Midbrain (tissue), 1 donor: Measurements from ENCODE around the gene METTL22.

ENCODE experiments used
- DNase-seq: peaks from one replicate; lab custom pipeline; 2025; lab: John Stamatoyannopoulos, UW

The METTL22 gene

DNA sequence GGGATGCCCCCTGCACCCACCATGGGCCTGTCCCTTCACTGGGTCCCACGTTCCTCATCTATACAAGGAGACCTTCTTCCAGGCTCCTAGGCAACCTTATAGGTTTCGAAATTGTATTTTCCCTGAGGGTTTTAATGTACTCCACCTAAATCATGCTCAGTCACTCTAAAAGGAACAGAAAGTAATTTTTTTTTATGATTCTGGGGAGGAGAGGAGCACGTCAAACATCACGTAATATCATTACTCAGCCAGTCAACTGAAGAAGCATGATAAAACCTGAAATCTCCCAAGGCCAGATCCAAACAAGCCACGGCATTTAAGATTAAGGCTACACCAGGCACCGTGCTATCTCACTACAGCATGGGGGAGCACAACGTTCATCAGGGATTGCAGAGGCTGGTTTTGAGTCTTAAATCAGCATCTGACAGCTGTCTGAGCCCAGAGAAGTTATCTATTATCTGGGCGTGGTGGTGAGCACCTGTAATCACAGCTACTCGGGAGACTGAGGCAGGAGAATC lies 27.3 kb upstream of the METTL22 start:
- no peak for DNase-seq

DNA sequence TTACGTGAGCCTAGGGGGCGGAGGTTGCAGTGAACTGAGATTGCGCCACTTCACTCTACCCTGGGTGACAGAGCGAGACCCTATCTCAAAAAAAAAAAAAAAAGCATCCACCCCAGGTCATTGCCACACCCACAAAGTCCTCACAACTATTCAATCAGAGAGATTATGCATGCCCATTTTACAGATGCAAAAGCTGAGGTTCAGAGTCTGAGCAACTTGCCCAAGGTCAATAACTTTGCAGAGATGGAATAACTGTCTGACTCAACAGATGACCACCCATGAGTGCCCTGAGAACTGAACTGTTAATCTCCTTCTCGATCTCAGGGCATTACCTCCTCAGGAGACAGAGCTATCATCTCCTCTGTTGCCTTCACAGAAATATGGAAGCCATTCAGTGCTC lies 25.7 kb upstream of the METTL22 start:
- no peak for DNase-seq

DNA sequence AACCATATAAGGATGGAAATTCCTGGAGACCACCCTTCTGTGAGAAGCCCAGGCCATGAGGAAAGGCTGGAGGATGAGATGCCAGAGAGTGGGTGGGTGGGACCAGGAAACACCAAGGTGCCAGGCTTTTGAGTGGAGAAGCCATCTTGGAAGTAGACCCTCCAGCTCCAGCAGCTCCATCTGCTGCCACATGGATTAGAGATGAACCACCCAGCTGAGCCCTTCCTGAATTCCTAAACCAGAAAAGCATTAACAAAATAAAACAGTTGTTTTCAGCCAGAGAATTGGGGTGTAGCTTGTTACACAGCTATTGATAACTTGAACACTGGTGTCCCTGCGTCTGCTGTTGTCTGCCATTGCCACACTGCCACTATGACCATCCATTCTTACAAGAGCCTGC lies 24.9 kb upstream of the METTL22 start:
- DNase-seq = no peak

DNA sequence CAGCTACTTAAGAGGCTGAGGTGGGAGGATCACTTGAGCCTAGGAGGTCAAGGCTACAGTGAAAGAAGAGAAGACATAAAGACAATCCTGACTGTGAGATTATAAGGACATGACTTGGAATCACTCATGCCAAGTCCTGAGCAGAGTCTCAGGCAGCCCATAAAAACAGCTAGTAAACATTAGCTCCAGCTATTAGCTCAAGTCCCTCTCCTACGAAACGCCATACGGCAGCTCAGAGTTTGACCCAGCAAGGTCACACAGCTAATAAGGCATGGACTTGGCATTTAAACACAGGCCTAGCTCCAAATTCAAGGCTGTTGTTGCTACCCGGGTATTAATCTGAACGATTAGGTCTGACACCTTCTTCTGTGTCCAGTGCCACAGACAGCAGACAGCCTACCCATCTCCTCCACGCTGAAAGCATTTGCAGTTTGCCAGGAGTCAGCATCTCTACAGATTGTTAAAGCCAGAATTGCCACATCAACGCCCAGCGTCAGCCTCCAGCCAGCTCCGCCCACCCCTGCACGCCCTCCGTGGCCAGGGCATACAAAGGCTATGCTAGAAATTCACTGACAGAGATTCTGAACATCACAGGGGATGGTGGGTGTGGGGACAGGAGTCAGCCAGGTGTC lies 21.2 kb upstream of the METTL22 start:
- DNase-seq = no peak

GRCh38 chr16:8605554-8605953 lies 15.9 kb upstream of the METTL22 start:
- no peak for DNase-seq

- no peak for DNase-seq
Observed at GRCh38 chr16:8607214-8607613, 14.3 kb upstream of the METTL22 start.

GRCh38 chr16:8611122-8611521 lies 10.4 kb upstream of the METTL22 start:
- no peak for DNase-seq

DNA sequence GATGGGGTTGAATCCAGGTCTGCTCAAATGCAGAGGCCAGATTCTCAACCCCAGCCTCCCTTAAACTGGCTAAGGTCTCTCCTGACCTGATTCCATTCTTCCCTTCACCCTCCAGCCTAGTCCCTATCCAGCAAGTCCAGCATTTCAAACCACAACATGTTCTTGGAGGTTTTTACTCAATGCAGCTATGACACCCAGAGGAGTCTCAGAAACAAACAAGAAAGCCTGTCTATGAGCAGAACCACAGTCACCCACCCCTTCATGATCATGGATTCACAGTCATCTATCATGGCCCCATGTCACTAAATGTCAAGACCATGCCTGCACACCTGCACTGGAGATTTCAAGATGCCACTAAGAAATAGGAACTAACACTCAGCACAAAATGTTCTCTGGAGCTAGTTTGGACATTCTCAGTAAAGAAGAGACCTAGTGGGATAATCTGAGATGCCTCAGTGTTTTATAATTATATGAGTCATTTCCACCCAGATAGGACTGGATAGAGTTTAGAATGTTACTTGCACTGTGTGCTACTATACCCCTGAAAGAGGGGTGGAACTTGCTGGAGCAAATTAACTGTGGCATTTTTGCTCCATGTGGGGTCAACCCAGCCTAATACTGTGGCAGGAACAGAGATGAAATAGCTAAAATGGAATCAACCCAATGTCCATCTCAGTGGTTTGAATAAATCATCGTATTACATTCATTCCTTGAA lies 9.5 kb upstream of the METTL22 start:
- no peak for DNase-seq

GRCh38 chr16:8614435-8615029 lies 7.0 kb upstream of the METTL22 start:
- no peak for DNase-seq

DNA sequence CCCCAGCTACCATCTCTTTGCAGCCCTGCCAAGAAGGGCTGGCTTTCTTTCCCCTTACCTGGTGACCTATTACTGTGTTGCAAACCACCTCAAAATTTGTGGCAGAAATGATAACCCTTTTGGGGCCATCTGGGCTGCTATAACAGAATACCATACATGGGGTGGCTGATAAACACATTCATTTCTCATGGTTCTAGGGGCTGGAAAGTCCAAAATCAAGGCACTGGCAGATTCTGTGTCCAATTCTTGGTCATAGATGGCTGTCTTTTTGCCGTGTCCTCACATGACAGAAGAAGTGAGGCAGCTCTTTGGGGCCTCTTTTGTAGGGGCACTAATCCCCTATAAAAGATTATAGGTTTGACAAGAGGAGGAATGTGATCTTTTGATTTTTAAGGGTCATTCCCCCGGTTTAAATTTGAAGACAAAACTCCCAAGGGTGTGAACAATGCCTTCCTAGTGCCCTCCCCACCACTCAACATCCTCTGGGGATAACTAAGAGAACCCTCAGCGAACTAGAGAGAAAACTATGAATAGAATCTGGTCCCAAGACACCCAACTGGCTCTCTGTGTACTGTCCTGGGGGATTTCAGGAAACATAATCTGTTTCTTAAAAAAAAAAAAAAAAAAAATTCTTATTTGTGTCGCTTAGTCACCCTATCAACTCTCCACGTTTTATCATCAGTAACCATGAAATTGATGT lies 1.7 kb upstream of the METTL22 start:
- DNase-seq = no peak

DNA sequence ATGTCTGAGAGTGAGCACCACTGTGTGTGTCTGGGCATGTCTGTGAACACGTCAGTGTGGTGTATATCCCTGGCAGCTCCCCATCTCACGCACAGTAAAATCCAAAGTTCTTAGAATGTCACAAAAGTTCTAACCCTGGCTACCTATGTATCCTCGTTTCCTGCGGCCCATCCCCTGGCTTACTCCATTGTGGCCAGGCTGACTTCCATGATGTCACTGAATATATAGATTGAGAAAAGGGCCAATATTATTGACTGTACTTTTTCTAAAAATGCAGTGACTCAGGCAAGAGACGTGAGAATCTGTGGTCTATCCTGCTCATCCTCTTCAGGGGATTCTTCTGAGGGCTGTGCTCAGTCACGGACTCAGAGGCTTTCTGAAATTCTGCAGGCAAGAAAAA lies 963 bp upstream of the METTL22 start:
- DNase-seq = no peak

GRCh38 chr16:8621222-8621571 lies 301 bp upstream of the METTL22 start:
- DNase-seq = no peak

DNA sequence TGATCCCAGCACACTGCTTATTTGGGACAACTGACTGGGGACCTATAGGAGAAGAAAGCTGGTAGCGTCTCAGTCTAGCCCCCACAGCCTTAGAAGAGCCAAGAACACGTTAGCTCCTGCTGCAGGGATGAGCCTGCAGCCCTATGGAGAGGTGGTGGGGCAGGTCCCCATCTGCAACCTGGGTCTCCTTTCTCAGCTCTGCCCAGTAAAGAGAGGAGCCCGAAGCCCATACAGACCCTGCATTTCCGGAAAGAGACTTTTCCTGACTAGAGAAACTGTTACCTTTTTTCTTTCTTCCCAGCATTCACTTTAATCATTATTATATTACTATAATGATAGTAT lies 788 bp downstream of the METTL22 start:
- no peak for DNase-seq

DNA sequence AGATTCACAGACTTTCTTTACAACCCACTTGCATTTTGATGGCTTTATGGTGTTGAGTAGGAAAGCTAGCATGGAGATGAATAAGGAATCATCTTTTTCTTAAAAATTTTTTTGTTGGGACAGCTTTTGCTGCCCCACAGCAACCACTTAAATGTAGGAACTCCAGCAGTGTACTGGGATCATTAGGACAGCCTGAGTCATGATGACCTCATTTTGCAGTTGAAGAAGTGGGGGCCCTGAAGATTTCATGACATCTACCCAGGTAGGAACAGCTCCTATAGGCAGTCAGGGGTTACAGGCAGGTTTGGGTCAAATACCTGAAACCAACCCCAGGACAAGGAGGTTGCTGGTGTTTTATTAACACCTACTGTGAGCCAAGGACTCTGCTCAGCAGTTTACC lies 2.1 kb downstream of the METTL22 start:
- DNase-seq = no peak

- no peak for DNase-seq
Observed at GRCh38 chr16:8625491-8626087, 4.1 kb downstream of the METTL22 start.

- no peak for DNase-seq
Observed at GRCh38 chr16:8626946-8627345, 5.4 kb downstream of the METTL22 start.

GRCh38 chr16:8627456-8627855 lies 6.0 kb downstream of the METTL22 start:
- no peak for DNase-seq

DNA sequence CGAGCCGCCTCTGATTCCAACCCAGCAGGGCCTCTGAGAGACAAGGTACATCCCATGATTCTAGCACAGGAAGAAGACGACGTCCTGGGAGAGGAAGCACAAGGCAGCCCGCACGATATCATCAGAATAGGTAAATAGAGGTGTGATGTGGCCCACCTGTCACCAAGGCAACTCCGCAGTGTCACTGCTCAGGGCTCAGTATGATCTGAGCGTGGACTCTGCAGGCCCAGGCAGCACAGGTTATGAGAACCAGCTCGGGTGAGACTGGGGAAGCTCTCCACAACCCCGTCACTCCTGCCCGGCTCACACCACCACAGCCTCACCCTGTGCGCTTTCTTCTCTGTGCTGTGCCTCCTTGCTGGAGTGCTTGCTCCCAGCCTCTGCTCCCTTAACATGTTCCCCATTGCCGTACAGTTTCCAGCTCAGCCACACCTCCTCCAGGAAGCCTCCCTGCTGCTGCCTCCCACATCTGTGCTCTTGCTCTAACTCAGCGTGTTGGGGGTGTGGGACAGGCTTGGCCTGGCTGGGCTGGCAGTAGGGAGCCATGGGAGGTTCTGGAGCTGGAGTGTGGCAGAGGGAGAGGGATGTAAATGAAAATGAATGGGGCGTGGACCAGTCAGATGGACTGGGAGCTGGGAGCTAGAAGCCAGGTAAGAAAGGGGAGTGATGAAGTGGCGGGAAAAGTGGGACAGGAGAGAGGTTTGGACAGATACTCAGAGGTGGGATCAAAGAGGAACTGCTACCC lies 7.7 kb downstream of the METTL22 start:
- no peak for DNase-seq

GRCh38 chr16:8630255-8630953 lies 8.9 kb downstream of the METTL22 start:
- no peak for DNase-seq

- no peak for DNase-seq
Observed at GRCh38 chr16:8631373-8631772, 9.9 kb downstream of the METTL22 start.

DNA sequence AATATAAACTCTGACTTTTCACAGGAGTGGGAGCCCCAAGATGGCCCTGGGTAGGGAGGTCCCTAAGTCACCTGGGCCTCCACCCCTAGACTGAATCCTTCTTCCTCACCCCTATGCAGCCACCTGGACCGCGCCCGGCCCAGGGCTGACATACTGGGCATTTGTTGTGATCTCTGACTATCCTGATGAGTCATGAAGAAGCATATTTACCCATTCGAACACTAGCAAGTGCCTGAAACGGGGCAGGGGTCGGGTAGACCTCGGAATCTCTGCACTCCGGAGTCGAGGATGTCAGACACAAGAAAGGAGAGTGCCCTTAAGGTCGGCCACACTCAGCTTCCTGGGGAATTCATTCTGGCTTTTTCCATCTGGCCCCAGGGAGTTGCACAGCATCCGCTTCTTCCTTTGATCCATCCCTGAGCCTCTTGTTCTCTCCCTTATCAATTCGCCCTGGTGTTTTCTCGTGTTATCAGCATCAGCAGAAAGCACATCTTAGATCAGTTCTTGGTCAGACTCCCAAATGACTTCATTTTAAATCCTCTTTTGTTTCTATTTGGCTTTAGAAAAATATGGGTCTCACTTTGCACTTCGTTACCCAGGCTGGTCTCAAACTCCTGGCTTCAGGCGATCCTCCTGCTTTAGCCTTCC lies 10.4 kb downstream of the METTL22 start:
- no peak for DNase-seq
